Uterus (tissue), 4 donors: ENCODE data around the gene MYBPC3. TPM values are rescaled to one million over a fixed set of nuclear protein-coding genes. Genes with fewer than 3 reads are reported as not detected.
A peak's percentile ranks its signal among the peaks of the same experiment; 100 is the strongest.

Experiments
- DNase-seq, 2 donors: peaks; one replicate each; pipeline ENCODE4 v3.0.0-alpha.2; 2019 to 2020
- H3K27ac ChIP-seq, 2 donors: fragments of 200-600 bp; sonication (generic); 1 replicate in 1 of 2; 2 replicates in 1 of 2; pipeline ENCODE4 v1.5.1; 2016 to 2018
- H3K27me3 ChIP-seq, 2 donors: fragments of 200-600 bp; sonication (generic); one replicate each; pipeline ENCODE4 v1.5.1; 2018 to 2019; ENCODE audit warnings: control low read depth in 1 of 2
- H3K36me3 ChIP-seq, 2 donors: fragments of 200-600 bp; sonication (generic); one replicate each; pipeline ENCODE4 v1.5.1; 2019; ENCODE audit warnings: control low read depth in 1 of 2
- H3K4me1 ChIP-seq, 2 donors: fragments of 200-600 bp; sonication (generic); one replicate each; pipeline ENCODE4 v1.5.1; 2018 to 2019; ENCODE audit warnings: control low read depth in 1 of 2
- H3K4me3 ChIP-seq, 2 donors: fragments of 200-600 bp; sonication (generic); 1 replicate in 1 of 2; 2 replicates in 1 of 2; pipeline ENCODE4 v1.5.1; 2018 to 2019; ENCODE audit warnings: mild to moderate bottlenecking in 1 of 2
- H3K9me3 ChIP-seq, 2 donors: fragments of 200-600 bp; sonication (generic); one replicate each; pipeline ENCODE4 v1.5.1; 2019; ENCODE audit warnings: control low read depth in 1 of 2
- CTCF ChIP-seq, 4 experiments: fragments of 200-600 bp in 2 of 4; fragments of 450-650 bp in 2 of 4; sonication (generic) in 2 of 4; IDR thresholded peaks; one replicate each; pipeline ENCODE4 v1.5.1; 2016 to 2019; ENCODE audit warnings: antibody characterized with exemption in 4 of 4, mild to moderate bottlenecking in 2 of 4, moderate library complexity in 1 of 4
- POLR2A ChIP-seq, 2 donors: fragments of 450-650 bp; IDR thresholded peaks; one replicate each; pipeline ENCODE4 v1.6.1; 2016; ENCODE audit warnings: antibody characterized with exemption in 2 of 2, mild to moderate bottlenecking in 1 of 2, moderate library complexity in 1 of 2
- intact Hi-C: fragments of 100-400 bp; cut with DNase I; formaldehyde crosslinking; loops from one replicate; pipeline ENCODE4 v1.15.1; 2023; ENCODE audit warnings: low total_unique reads
- total RNA-seq, 4 donors: library from RNA; depleted of rRNA in 3 of 4; stranded (reverse); fragments of >200 nt in 3 of 4; gene quantifications; one replicate each; pipeline versions ENCODE4 v1.1.0 to v1.2.4, GENCODE V29; 2014 to 2023
- donor health status: DM: yes; HTN: yes; CAD: no.

MYBPC3 gene
- total RNA-seq, 4 donors from 2014 or later, result 0.09 to 0.14 TPM; not detected in 2

GRCh38 chr11:47393163-47394049 is 40.9 kb upstream of the MYBPC3 start:
- no peak for DNase-seq
- intact Hi-C loops, result no loop called here
- H3K36me3 ChIP-seq, result no peaks in the 10 kb centered on the region
- no peaks in the 10 kb centered on the region for H3K9me3 ChIP-seq
- no peaks in the 10 kb centered on the region for H3K27me3 ChIP-seq
- no peak for TF ChIP-seq POLR2A (IDR thresholded peaks at IDR 0.05)
- no peak for TF ChIP-seq CTCF (IDR thresholded peaks at IDR 0.05)
- no peak overlapping the region for H3K4me3 ChIP-seq
- no peaks in the 10 kb centered on the region for H3K4me1 ChIP-seq
- peak overlapping the region in 1 of 2 donors; percentile 85 for H3K27ac ChIP-seq

- no peaks in the 10 kb centered on the region for H3K27me3 ChIP-seq
- no peak overlapping the region for H3K4me3 ChIP-seq
- no peaks in the 10 kb centered on the region for H3K4me1 ChIP-seq
- no peaks in the 10 kb centered on the region for H3K9me3 ChIP-seq
- TF ChIP-seq CTCF (IDR thresholded peaks at IDR 0.05), result no peak
- no peak for TF ChIP-seq POLR2A (IDR thresholded peaks at IDR 0.05)
- no peak for DNase-seq
- intact Hi-C loops, result no loop called here
- H3K36me3 ChIP-seq, result no peaks in the 10 kb centered on the region
- H3K27ac ChIP-seq, result no peak overlapping the region
These were observed 40.2 kb upstream of the MYBPC3 start for GRCh38 chr11:47392546-47393162.

- TF ChIP-seq CTCF (IDR thresholded peaks at IDR 0.05) (no peak), POLR2A (IDR thresholded peaks at IDR 0.05) (no peak)
- Histone ChIP-seq H3K27me3 (no peaks in the 10 kb centered on the region), H3K4me1 (no peaks in the 10 kb centered on the region), H3K36me3 (no peaks in the 10 kb centered on the region), H3K9me3 (no peaks in the 10 kb centered on the region), H3K27ac (no peak overlapping the region), H3K4me3 (no peak overlapping the region)
- DNase-seq, result no peak
- intact Hi-C loops, result no loop called here
These were observed 39.4 kb upstream of the MYBPC3 start for GRCh38 chr11:47391711-47392432.

GRCh38 chr11:47391077-47391583 is 38.6 kb upstream of the MYBPC3 start:
- TF ChIP-seq POLR2A (IDR thresholded peaks at IDR 0.05), result no peak
- Histone ChIP-seq H3K4me3 (no peak overlapping the region), H3K4me1 (no peaks in the 10 kb centered on the region), H3K27me3 (no peaks in the 10 kb centered on the region), H3K9me3 (no peaks in the 10 kb centered on the region), H3K36me3 (no peaks in the 10 kb centered on the region), H3K27ac (no peak overlapping the region)
- intact Hi-C loops, result no loop called here
- DNase-seq, result no peak

- H3K27me3 ChIP-seq, result no peaks in the 10 kb centered on the region
- intact Hi-C loops, result no loop called here
- H3K4me1 ChIP-seq, result no peaks in the 10 kb centered on the region
- no peaks in the 10 kb centered on the region for H3K9me3 ChIP-seq
- H3K27ac ChIP-seq, result no peak overlapping the region
- no peaks in the 10 kb centered on the region for H3K36me3 ChIP-seq
- no peak overlapping the region for H3K4me3 ChIP-seq
- DNase-seq, result no peak
- TF ChIP-seq POLR2A (IDR thresholded peaks at IDR 0.05), result no peak
- TF ChIP-seq CTCF (IDR thresholded peaks at IDR 0.05), result no peak
These were observed 37.9 kb upstream of the MYBPC3 start for GRCh38 chr11:47390422-47390760.
